DOHH2 (cell line): ENCODE data around the gene TP53AIP1.

Source experiments
- H3F3A ChIP-seq: fragments of 200-600 bp; sonication (generic), shearing (Covaris generic); 2 replicates; pipeline ENCODE4 v1.6.0; 2016; ENCODE audit warnings: antibody characterized with exemption, mild to moderate bottlenecking; ENCODE audit not compliant: control insufficient read depth, insufficient read depth
- H3K27ac ChIP-seq: fragments of 200-600 bp; sonication (generic); 2 replicates; pipeline ENCODE4 v1.5.1; 2014; ENCODE audit warnings: low read depth, mild to moderate bottlenecking, low read length, moderate library complexity
- H3K27me3 ChIP-seq: fragments of 200-600 bp; sonication (generic); 2 replicates; pipeline ENCODE4 v1.6.1; 2014; ENCODE audit warnings: mild to moderate bottlenecking, low read length, mixed read lengths; ENCODE audit not compliant: control insufficient read depth
- H3K36me3 ChIP-seq: fragments of 200-600 bp; sonication (generic); 2 replicates; pipeline ENCODE4 v1.6.1; 2014; ENCODE audit warnings: mild to moderate bottlenecking, low read length, moderate library complexity, mixed read lengths; ENCODE audit not compliant: control insufficient read depth
- H3K4me1 ChIP-seq: fragments of 200-600 bp; sonication (generic); 2 replicates; pipeline ENCODE4 v1.6.1; 2014; ENCODE audit warnings: mild to moderate bottlenecking, low read length, mixed read lengths; ENCODE audit not compliant: control insufficient read depth
- H3K4me2 ChIP-seq: fragments of 200-600 bp; sonication (generic); 2 replicates; pipeline ENCODE4 v1.6.0; 2014; ENCODE audit warnings: mild to moderate bottlenecking, low read length, moderate library complexity
- H3K4me3 ChIP-seq: fragments of 200-600 bp; sonication (generic); 2 replicates; pipeline ENCODE4 v1.5.1; 2014; ENCODE audit warnings: mild to moderate bottlenecking, low read length, mixed read lengths
- H3K79me2 ChIP-seq: fragments of 200-600 bp; sonication (generic); 2 replicates; pipeline ENCODE4 v1.6.1; 2014; ENCODE audit warnings: mild to moderate bottlenecking, low read length, mixed read lengths; ENCODE audit not compliant: control insufficient read depth
- H3K9me2 ChIP-seq: fragments of 200-600 bp; sonication (generic); replicated peaks from 2 replicates; pipeline ENCODE4 v1.6.1; 2014; ENCODE audit warnings: mild to moderate bottlenecking, low read length, mixed read lengths; ENCODE audit not compliant: control insufficient read depth
- H3K9me3 ChIP-seq: fragments of 200-600 bp; sonication (generic); 2 replicates; pipeline ENCODE4 v1.6.1; 2014; ENCODE audit warnings: antibody characterized with exemption, low read length, mixed read lengths; ENCODE audit not compliant: control insufficient read depth, insufficient read depth
- H4K20me1 ChIP-seq: fragments of 200-600 bp; sonication (generic); 2 replicates; pipeline ENCODE4 v1.6.0; 2014; ENCODE audit warnings: low read depth, mild to moderate bottlenecking, antibody characterized with exemption, low read length, moderate library complexity; ENCODE audit not compliant: control insufficient read depth, insufficient read depth
- EZH2phosphoT487 ChIP-seq: fragments of 200-600 bp; sonication (generic); IDR thresholded peaks from 2 replicates; pipeline ENCODE4 v1.6.1; 2017; ENCODE audit warnings: borderline replicate concordance, mild to moderate bottlenecking, antibody characterized with exemption, low read length, moderate library complexity, mixed read lengths
- TF ChIP-seq, protein P1 (sequence below): fragments of 200-600 bp; sonication (generic); IDR thresholded peaks from one replicate; pipeline ENCODE4 v1.5.1; 2014; ENCODE audit warnings: antibody characterized with exemption, mild to moderate bottlenecking, low read depth, low read length; ENCODE audit not compliant: poor library complexity, severe bottlenecking

Gene TP53AIP1

DNA sequence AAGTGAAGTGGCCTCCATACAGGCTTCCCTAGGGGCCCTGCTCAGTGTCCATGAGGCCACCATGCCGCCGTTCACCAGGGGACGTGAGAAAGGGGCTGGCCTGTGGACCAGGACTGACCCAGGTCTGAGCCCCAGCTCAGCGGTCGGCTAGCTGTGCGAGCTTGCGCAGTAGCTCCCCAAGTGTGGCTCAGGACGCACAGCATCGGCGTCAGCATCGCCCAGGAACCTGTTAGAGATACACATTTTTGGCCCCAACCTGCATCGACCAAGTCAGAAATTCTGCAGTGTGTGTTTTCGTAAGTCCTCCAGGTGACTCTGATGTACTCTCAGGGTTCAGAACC is 429 bp downstream of the TP53AIP1 start:
- Histone ChIP-seq H4K20me1 (no peaks in the 10 kb centered on the region), H3K79me2 (no peaks in the 10 kb centered on the region), H3K27me3 (no peaks in the 10 kb centered on the region; the same call in 1 of the 2 replicates), H3K9me2 (no peaks in the 10 kb centered on the region), H3K4me3 (no peak overlapping the region), H3K4me2 (no peak overlapping the region), H3K4me1 (no peaks in the 10 kb centered on the region), H3K27ac (no peak overlapping the region), H3K9me3 (no peaks in the 10 kb centered on the region), H3K36me3 (no peaks in the 10 kb centered on the region), H3F3A (no peaks in the 10 kb centered on the region)
- TF ChIP-seq EZH2phosphoT487, result no peak
- TF ChIP-seq, protein P1, sequence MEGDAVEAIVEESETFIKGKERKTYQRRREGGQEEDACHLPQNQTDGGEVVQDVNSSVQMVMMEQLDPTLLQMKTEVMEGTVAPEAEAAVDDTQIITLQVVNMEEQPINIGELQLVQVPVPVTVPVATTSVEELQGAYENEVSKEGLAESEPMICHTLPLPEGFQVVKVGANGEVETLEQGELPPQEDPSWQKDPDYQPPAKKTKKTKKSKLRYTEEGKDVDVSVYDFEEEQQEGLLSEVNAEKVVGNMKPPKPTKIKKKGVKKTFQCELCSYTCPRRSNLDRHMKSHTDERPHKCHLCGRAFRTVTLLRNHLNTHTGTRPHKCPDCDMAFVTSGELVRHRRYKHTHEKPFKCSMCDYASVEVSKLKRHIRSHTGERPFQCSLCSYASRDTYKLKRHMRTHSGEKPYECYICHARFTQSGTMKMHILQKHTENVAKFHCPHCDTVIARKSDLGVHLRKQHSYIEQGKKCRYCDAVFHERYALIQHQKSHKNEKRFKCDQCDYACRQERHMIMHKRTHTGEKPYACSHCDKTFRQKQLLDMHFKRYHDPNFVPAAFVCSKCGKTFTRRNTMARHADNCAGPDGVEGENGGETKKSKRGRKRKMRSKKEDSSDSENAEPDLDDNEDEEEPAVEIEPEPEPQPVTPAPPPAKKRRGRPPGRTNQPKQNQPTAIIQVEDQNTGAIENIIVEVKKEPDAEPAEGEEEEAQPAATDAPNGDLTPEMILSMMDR, result no peak

DNA sequence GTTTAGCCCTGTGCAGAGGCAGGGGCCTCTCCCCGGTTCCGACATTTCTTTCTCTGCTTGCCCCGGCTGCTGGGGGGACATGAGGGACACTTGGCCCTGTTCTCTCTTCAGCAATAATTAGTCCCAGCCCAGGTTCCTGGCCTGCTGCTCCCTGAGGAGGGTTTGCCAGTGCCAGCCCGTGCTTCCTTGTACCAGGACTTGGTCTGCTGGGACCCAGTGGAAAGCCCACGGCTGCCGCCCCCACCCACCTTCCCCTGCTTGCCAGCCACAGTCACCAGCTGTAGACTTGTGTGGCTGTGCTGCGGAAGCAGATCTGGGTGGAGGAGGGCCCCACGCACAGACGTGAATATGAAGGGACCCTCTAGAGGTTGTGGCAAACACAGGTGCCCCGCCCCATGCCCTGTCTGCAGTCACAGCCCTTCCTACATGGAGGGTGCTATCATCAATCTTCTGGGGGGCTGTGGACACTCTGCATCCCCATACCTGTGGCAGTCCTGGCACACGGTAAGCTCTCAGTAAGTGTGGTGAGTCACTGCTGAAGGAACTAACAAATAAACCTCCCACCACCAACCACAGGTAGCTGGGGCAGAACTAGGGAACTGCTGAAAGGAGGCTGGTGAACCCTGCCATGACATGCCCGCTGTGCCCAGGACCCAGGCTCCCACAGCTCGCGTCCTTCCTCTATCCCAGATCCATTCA is 949 bp downstream of the TP53AIP1 start:
- no peaks in the 10 kb centered on the region for H3K4me1 ChIP-seq
- no peak overlapping the region for H3K27ac ChIP-seq
- TF ChIP-seq, protein P1, result no peak
- no peak for TF ChIP-seq EZH2phosphoT487

DNA sequence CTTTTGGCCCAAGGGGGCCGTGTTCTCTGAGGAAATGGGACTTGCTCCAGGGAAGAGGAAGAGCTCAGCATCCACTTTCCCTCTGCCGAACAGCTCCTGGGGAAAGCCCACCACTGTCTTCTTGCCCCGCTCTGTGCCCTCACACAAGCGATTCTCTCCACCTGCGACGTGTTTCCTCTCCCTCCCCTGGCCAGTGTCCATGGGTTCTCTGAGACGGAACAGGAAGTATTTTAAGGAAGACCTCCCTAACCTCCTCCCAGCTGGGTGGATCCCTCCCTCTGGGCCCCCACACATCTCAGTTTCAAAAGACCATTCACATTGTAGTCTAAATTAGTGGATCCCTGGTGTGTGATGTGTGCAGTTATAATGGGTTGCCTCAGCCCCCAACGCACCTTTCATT is 1.6 kb downstream of the TP53AIP1 start:
- H3K9me3 ChIP-seq, result no peaks in the 10 kb centered on the region
- H3K27ac ChIP-seq, result no peak overlapping the region

More for the DNA sequence above, 949 bp downstream of the TP53AIP1 start:
- Histone ChIP-seq H4K20me1 (no peaks in the 10 kb centered on the region), H3F3A (no peaks in the 10 kb centered on the region), H3K4me3 (no peak overlapping the region), H3K27me3 (no peaks in the 10 kb centered on the region; the same call in 1 of the 2 replicates), H3K9me2 (no peaks in the 10 kb centered on the region), H3K4me2 (no peak overlapping the region), H3K79me2 (no peaks in the 10 kb centered on the region), H3K9me3 (no peaks in the 10 kb centered on the region), H3K36me3 (no peaks in the 10 kb centered on the region)

More for the DNA sequence above, 1.6 kb downstream of the TP53AIP1 start:
- H3K4me1 ChIP-seq, result no peaks in the 10 kb centered on the region
- H3K36me3 ChIP-seq, result no peaks in the 10 kb centered on the region
- TF ChIP-seq, protein P1, result no peak
- TF ChIP-seq EZH2phosphoT487, result no peak
- no peaks in the 10 kb centered on the region for H3F3A ChIP-seq
- no peaks in the 10 kb centered on the region for H3K9me2 ChIP-seq
- no peaks in the 10 kb centered on the region; the same call in 1 of the 2 replicates for H3K27me3 ChIP-seq
- H4K20me1 ChIP-seq, result no peaks in the 10 kb centered on the region
- no peak overlapping the region for H3K4me3 ChIP-seq
- H3K79me2 ChIP-seq, result no peaks in the 10 kb centered on the region
- H3K4me2 ChIP-seq, result no peak overlapping the region
